T-helper 1 cell treated with Interleukin-12 subunit alpha and Interleukin-12 subunit beta and Interleukin-4 antibody, amounts not matched to agents 30 μg/mL and 1 μg/mL, for 36 hours (primary cell): ENCODE results near the gene PRR33.

ENCODE experiments used
- H3K27ac Mint-ChIP-seq: one replicate; pipeline ENCODE4 v1.8.0; 2021; ENCODE audit warnings: mild to moderate bottlenecking, mixed read lengths
- H3K27me3 Mint-ChIP-seq: one replicate; pipeline ENCODE4 v1.8.0; 2021; ENCODE audit warnings: low read depth, mixed read lengths
- H3K36me3 Mint-ChIP-seq: one replicate; pipeline ENCODE4 v1.8.0; 2021; ENCODE audit warnings: low read depth, mixed read lengths
- H3K4me1 Mint-ChIP-seq: one replicate; pipeline ENCODE4 v1.8.0; 2021; ENCODE audit warnings: low read depth, mixed read lengths
- H3K4me3 Mint-ChIP-seq: one replicate; pipeline ENCODE4 v1.8.0; 2021; ENCODE audit warnings: mild to moderate bottlenecking, moderate library complexity, mixed read lengths
- H3K9me3 Mint-ChIP-seq: one replicate; pipeline ENCODE4 v1.8.0; 2021; ENCODE audit warnings: mixed read lengths

The PRR33 gene

GRCh38 chr11:1931341-1932104, 39.8 kb upstream of the PRR33 start:
- peaks cover 4% of the 10 kb centered on the region for H3K27me3 Mint-ChIP-seq
- H3K27ac Mint-ChIP-seq: no peak overlapping the region
- no peaks in the 10 kb centered on the region for H3K9me3 Mint-ChIP-seq
- no peaks in the 10 kb centered on the region for H3K4me1 Mint-ChIP-seq
- H3K4me3 Mint-ChIP-seq: no peak overlapping the region
- no peaks in the 10 kb centered on the region for H3K36me3 Mint-ChIP-seq

GRCh38 chr11:1930462-1930830, 38.8 kb upstream of the PRR33 start:
- Mint-ChIP-seq H3K36me3 (no peaks in the 10 kb centered on the region), H3K27ac (no peak overlapping the region), H3K9me3 (no peaks in the 10 kb centered on the region), H3K4me3 (no peak overlapping the region), H3K27me3 (peaks cover 4% of the 10 kb centered on the region), H3K4me1 (no peaks in the 10 kb centered on the region)

GRCh38 chr11:1929621-1930461, 38.1 kb upstream of the PRR33 start:
- H3K27ac Mint-ChIP-seq: no peak overlapping the region
- H3K27me3 Mint-ChIP-seq: peaks cover 4% of the 10 kb centered on the region
- no peak overlapping the region for H3K4me3 Mint-ChIP-seq

GRCh38 chr11:1928891-1929541, 37.3 kb upstream of the PRR33 start:
- no peaks in the 10 kb centered on the region for H3K9me3 Mint-ChIP-seq
- H3K4me1 Mint-ChIP-seq: no peaks in the 10 kb centered on the region
- no peaks in the 10 kb centered on the region for H3K36me3 Mint-ChIP-seq
- H3K4me3 Mint-ChIP-seq: no peak overlapping the region
- H3K27ac Mint-ChIP-seq: no peak overlapping the region
- H3K27me3 Mint-ChIP-seq: peaks cover 4% of the 10 kb centered on the region

More at GRCh38 chr11:1929621-1930461, 38.1 kb upstream of the PRR33 start:
- H3K36me3 Mint-ChIP-seq: no peaks in the 10 kb centered on the region
- no peaks in the 10 kb centered on the region for H3K9me3 Mint-ChIP-seq
- no peaks in the 10 kb centered on the region for H3K4me1 Mint-ChIP-seq

- no peaks in the 10 kb centered on the region for H3K36me3 Mint-ChIP-seq
- H3K4me1 Mint-ChIP-seq: no peaks in the 10 kb centered on the region
- no peaks in the 10 kb centered on the region for H3K9me3 Mint-ChIP-seq
- no peak overlapping the region for H3K4me3 Mint-ChIP-seq
- no peak overlapping the region for H3K27ac Mint-ChIP-seq
- peaks cover 4% of the 10 kb centered on the region for H3K27me3 Mint-ChIP-seq
Observed at GRCh38 chr11:1928470-1928890, 36.8 kb upstream of the PRR33 start.

GRCh38 chr11:1927848-1928469, 36.3 kb upstream of the PRR33 start:
- Mint-ChIP-seq H3K27ac (no peak overlapping the region), H3K4me3 (no peak overlapping the region), H3K36me3 (no peaks in the 10 kb centered on the region), H3K9me3 (no peaks in the 10 kb centered on the region), H3K4me1 (no peaks in the 10 kb centered on the region), H3K27me3 (peaks cover 4% of the 10 kb centered on the region)

- no peak overlapping the region for H3K4me3 Mint-ChIP-seq
- H3K27ac Mint-ChIP-seq: no peak overlapping the region
- peaks cover 4% of the 10 kb centered on the region for H3K27me3 Mint-ChIP-seq
- H3K4me1 Mint-ChIP-seq: peaks cover 1% of the 10 kb centered on the region
- H3K36me3 Mint-ChIP-seq: no peaks in the 10 kb centered on the region
- H3K9me3 Mint-ChIP-seq: no peaks in the 10 kb centered on the region
Observed at GRCh38 chr11:1927026-1927847, 35.5 kb upstream of the PRR33 start.

- H3K27me3 Mint-ChIP-seq: peaks cover under 1% of the 10 kb centered on the region
- no peak overlapping the region for H3K4me3 Mint-ChIP-seq
- H3K4me1 Mint-ChIP-seq: peaks cover 1% of the 10 kb centered on the region
- no peaks in the 10 kb centered on the region for H3K36me3 Mint-ChIP-seq
- H3K9me3 Mint-ChIP-seq: no peaks in the 10 kb centered on the region
- H3K27ac Mint-ChIP-seq: no peak overlapping the region
Observed at GRCh38 chr11:1926156-1927025, 34.7 kb upstream of the PRR33 start.

GRCh38 chr11:1925373-1926155, 33.9 kb upstream of the PRR33 start:
- Mint-ChIP-seq H3K27me3 (no peaks in the 10 kb centered on the region), H3K27ac (no peak overlapping the region), H3K4me1 (peaks cover 1% of the 10 kb centered on the region), H3K9me3 (no peaks in the 10 kb centered on the region), H3K4me3 (no peak overlapping the region), H3K36me3 (no peaks in the 10 kb centered on the region)

GRCh38 chr11:1924646-1925372, 33.1 kb upstream of the PRR33 start:
- Mint-ChIP-seq H3K36me3 (no peaks in the 10 kb centered on the region), H3K27ac (no peak overlapping the region), H3K9me3 (no peaks in the 10 kb centered on the region), H3K4me1 (peaks cover 1% of the 10 kb centered on the region), H3K27me3 (no peaks in the 10 kb centered on the region), H3K4me3 (no peak overlapping the region)

- no peaks in the 10 kb centered on the region for H3K9me3 Mint-ChIP-seq
- peaks cover 1% of the 10 kb centered on the region for H3K4me1 Mint-ChIP-seq
- H3K36me3 Mint-ChIP-seq: no peaks in the 10 kb centered on the region
- H3K27me3 Mint-ChIP-seq: no peaks in the 10 kb centered on the region
- no peak overlapping the region for H3K4me3 Mint-ChIP-seq
- H3K27ac Mint-ChIP-seq: no peak overlapping the region
Observed at GRCh38 chr11:1924181-1924580, 32.5 kb upstream of the PRR33 start.
